NB4 (cell line): Measurements from ENCODE around the gene PRKCG.

Experiments used
- DNase-seq: peaks from one replicate; pipeline ENCODE4 v3.0.0; 2010; ENCODE audit warnings: low read depth
- H3K4me3 ChIP-seq: one replicate; pipeline ENCODE4 v1.5.1; 2011; ENCODE audit warnings: mild to moderate bottlenecking, low read depth, low read length, moderate library complexity
- MYC ChIP-seq: IDR thresholded peaks from 2 replicates; pipeline ENCODE4 v1.6.1; 2011; ENCODE audit warnings: low read depth, low read length
- POLR2A ChIP-seq: IDR thresholded peaks from 2 replicates; pipeline ENCODE4 v1.6.1; 2011; ENCODE audit warnings: mild to moderate bottlenecking; ENCODE audit not compliant: insufficient read length; ENCODE audit errors: extremely low read depth
- TF ChIP-seq, protein P1 (sequence below): IDR thresholded peaks from one replicate; pipeline ENCODE4 v1.5.1; 2012; ENCODE audit warnings: low read depth, low read length
- TF ChIP-seq, protein P2 (sequence below): IDR thresholded peaks from 2 replicates; pipeline ENCODE4 v1.6.1; 2011; ENCODE audit warnings: low read depth, low read length

Gene PRKCG

DNA sequence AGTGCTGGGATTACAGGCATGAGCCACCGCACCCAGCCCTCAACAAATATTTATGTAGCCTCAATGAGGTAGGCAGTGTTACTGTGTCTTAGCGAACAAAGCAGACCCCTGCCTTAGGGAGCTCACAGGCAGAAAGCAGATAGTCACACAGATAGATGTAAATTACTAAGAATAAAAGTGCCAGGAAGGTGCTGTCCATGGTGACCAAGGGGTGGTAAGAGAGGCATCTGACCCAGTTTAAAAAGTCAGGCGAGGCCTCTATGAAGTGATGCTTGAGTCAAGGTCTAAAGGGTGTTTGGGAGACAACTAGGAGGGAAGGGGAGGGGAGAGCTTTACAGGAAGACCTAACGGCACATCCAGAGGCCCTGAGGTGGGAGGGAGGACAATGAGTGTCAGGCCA is 14.7 kb downstream of the PRKCG start:
- TF ChIP-seq MYC = no peak
- TF ChIP-seq, protein P1, sequence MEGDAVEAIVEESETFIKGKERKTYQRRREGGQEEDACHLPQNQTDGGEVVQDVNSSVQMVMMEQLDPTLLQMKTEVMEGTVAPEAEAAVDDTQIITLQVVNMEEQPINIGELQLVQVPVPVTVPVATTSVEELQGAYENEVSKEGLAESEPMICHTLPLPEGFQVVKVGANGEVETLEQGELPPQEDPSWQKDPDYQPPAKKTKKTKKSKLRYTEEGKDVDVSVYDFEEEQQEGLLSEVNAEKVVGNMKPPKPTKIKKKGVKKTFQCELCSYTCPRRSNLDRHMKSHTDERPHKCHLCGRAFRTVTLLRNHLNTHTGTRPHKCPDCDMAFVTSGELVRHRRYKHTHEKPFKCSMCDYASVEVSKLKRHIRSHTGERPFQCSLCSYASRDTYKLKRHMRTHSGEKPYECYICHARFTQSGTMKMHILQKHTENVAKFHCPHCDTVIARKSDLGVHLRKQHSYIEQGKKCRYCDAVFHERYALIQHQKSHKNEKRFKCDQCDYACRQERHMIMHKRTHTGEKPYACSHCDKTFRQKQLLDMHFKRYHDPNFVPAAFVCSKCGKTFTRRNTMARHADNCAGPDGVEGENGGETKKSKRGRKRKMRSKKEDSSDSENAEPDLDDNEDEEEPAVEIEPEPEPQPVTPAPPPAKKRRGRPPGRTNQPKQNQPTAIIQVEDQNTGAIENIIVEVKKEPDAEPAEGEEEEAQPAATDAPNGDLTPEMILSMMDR = no peak
- TF ChIP-seq, protein P2, sequence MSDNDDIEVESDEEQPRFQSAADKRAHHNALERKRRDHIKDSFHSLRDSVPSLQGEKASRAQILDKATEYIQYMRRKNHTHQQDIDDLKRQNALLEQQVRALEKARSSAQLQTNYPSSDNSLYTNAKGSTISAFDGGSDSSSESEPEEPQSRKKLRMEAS = no peak
- no peak overlapping the region for H3K4me3 ChIP-seq
- DNase-seq = no peak

DNA sequence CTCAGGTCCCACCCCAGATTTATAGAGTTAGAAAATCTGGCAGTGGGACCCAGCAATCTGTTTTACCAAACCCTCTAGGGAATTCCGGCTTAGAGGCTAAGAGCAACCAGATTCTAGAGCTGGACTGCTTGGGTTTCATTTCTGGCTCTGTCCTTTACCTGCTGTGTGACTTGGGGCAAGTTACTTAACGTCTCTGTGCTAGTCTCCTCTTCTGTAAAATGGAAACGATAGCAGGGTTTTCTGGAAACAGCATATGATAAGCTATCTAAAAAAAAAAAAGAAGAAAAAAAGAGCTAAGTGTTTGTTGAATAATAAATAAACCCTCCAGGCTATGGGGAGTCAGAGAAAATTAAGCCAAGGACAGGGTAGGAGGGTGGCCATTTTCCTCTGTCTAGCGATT is 15.5 kb downstream of the PRKCG start:
- TF ChIP-seq, protein P1 = no peak
- TF ChIP-seq POLR2A (no peak), MYC (no peak)
- no peak for DNase-seq
- H3K4me3 ChIP-seq = no peak overlapping the region

DNA sequence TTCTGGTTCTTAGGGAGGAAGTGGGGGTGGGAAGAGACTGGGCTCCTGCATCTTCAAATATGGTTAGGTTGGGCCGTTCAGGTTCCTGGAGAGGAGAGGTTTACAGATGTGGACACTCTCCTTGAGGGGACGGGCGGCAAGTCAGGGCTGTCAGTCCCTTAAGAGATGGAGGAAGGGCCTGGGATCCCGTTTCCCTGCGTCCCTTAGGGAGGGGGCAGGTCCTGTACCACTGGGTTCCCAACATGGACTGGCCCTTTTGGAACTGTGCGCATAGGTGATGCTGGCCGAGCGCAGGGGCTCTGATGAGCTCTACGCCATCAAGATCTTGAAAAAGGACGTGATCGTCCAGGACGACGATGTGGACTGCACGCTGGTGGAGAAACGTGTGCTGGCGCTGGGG is 16.2 kb downstream of the PRKCG start:
- no peak for TF ChIP-seq MYC
- TF ChIP-seq, protein P2 = no peak
- TF ChIP-seq, protein P1 = no peak
- no peak for TF ChIP-seq POLR2A
- DNase-seq = no peak
- H3K4me3 ChIP-seq = no peak overlapping the region

DNA sequence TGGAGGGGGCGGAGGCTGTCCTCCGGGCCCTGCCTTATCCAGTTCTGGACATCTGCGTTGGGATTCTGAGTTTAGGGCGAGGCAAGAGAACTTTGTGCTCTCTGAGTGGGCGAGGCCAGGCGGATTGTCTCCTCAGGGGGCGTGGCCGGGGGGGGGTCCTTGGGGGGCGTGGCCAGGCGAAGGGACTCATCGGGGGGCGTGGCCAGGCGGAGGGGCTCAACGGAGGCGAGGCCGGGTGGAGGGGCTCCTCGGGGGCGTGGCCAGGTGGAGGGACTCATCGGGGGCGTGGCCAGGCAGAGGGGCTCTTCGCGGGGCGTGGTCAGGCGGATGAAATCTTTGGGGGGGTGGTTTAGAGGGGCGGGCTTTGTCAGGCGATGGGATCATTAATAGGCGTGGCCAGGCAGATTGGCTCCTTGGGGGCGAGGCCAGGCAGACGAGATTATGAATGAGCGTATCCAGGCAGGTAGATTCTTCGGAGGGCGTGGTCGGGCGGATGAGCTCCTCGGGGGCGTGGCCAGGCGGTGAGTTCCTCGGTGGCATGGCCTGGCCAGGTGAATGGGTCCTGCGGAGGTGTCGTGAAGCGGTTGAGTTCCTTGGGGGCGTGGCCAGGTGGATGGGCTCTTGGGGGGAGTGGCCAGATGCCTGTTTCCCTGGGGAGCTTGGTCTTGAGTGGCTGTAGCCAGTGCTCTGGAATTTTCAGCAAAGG is 16.8 kb downstream of the PRKCG start:
- DNase-seq = no peak

DNA sequence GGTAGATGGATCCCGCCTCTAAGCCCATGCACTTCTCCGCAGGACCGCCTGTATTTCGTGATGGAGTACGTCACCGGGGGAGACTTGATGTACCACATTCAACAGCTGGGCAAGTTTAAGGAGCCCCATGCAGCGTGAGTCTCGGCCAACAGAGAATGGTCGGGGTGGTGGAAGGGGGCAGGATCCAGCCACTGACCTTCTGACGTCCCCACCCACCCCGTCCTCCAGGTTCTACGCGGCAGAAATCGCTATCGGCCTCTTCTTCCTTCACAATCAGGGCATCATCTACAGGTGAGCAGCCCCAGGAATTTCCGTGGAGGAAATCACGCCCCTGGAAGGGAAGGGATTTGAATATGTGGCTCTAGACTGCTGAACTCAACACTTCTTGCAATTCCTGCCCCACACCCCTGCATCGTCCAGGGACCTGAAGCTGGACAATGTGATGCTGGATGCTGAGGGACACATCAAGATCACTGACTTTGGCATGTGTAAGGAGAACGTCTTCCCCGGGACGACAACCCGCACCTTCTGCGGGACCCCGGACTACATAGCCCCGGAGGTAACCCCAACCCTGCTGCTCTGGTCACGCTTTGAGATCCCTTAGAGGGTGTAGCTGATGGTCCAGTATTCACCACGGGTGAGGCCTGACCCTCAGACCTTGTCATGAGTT is 18.3 kb downstream of the PRKCG start:
- no peak for DNase-seq
- TF ChIP-seq, protein P1 = no peak
- TF ChIP-seq MYC (no peak), POLR2A (no peak)
- TF ChIP-seq, protein P2 = no peak
- no peak overlapping the region for H3K4me3 ChIP-seq

More for the DNA sequence above, 16.8 kb downstream of the PRKCG start:
- no peak overlapping the region for H3K4me3 ChIP-seq
- TF ChIP-seq, protein P1 = no peak
- TF ChIP-seq, protein P2 = no peak
- TF ChIP-seq MYC (no peak), POLR2A (no peak)
